Measurements from ENCODE around the gene DECR2.

Gene DECR2

DNA sequence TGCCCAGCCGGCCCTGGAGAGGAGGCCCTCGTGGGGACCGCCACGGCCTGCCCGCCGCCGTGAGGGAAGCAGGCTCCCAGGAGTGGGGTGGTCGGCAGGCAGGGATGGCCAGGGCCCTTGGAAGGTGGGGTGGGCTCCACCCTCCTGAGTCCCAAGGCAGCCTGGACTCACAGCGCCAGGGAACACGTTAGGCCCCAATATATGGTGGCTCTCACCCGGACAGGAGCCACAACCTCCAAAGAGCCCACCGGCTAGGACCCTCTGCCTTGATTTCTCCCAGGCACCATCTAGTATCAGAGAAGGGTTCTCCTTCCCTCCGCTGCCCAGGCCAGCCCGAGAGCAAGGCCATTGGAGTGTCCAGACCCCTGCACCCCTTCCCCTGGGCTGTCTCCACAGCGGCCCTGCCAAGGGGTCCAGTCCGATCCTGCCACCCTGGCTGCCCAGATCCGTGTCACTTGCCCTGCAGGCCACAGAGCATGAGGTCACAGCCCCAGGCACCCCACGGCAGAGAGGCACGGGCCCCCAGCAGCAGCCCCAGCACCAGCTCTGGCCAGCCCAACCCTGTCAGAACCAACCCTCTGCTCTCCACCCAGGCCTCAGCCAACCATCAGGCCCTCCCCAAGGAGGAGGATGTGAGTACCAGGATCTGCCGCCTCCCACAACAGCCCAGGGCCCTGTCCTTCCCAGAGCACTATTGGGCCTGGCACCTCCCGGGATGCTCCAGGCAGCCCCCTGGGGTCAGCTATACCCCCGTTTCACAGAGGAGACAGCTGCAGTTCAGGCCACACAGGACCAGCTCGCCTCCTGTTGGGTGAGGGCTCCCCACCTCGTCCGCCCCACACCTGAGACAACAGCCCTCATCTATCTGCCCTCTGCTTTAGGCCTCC lies 48.0 kb upstream of the DECR2 start (continued):
- TF ChIP-seq ZC3H10 (CRISPR knock-in tag; IDR thresholded peaks at IDR 0.05) (no peak), RARB (CRISPR knock-in tag; IDR thresholded peaks at IDR 0.05) (no peak), SNAI2 (CRISPR knock-in tag; IDR thresholded peaks at IDR 0.05) (no peak)

DNA sequence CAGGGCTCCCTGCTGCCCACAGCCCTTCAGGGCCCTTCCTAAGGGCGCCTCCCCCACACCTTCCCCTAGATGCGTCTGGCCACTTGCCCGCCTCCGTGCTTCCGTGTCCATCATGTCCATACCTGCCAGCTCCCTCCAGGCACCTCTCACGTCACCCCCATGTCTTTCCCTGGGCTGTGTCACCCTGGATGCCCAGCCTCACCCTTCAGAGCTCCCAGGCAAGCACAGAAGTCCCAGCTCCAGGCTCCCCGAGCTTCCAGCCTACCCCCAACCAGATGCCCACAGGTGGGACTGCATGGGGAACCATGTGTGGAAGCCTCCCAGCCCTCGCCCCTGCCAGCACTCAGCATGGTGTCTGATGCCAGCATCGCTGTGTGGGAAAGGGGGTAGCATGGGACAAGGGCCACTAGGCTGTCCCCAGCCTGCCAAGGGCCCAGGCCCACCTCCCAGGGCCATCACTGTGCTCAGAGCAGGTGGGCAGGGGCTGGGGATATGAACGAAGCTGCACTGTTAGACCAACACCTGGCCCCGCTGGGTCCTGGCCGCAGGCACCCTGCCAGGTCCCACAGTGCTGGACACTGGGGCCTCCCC lies 47.3 kb upstream of the DECR2 start:
- TF ChIP-seq OSR1 (CRISPR knock-in tag; IDR thresholded peaks at IDR 0.05) (no peak), ESRRG (CRISPR knock-in tag; IDR thresholded peaks at IDR 0.05) (no peak), BACH2 (CRISPR knock-in tag; IDR thresholded peaks at IDR 0.05; ENCODE audit: borderline replicate concordance) (no peak), GLIS3 (CRISPR knock-in tag; IDR thresholded peaks at IDR 0.05) (no peak), ARNTL (CRISPR knock-in tag; IDR thresholded peaks at IDR 0.05; ENCODE audit: borderline replicate concordance, low read depth) (no peak), ZNF8 (CRISPR knock-in tag; IDR thresholded peaks at IDR 0.05) (no peak), TOX (CRISPR knock-in tag; IDR thresholded peaks at IDR 0.05; ENCODE audit: borderline replicate concordance) (no peak), RARB (CRISPR knock-in tag; IDR thresholded peaks at IDR 0.05) (no peak), ZNF70 (CRISPR knock-in tag; IDR thresholded peaks at IDR 0.05) (no peak)
- TF ChIP-seq, protein P1, sequence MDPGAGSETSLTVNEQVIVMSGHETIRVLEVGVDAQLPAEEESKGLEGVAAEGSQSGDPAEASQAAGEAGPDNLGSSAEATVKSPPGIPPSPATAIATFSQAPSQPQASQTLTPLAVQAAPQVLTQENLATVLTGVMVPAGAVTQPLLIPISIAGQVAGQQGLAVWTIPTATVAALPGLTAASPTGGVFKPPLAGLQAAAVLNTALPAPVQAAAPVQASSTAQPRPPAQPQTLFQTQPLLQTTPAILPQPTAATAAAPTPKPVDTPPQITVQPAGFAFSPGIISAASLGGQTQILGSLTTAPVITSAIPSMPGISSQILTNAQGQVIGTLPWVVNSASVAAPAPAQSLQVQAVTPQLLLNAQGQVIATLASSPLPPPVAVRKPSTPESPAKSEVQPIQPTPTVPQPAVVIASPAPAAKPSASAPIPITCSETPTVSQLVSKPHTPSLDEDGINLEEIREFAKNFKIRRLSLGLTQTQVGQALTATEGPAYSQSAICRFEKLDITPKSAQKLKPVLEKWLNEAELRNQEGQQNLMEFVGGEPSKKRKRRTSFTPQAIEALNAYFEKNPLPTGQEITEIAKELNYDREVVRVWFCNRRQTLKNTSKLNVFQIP (CRISPR knock-in tag; IDR thresholded peaks at IDR 0.05; ENCODE audit: borderline replicate concordance, low read depth), result no peak
- no peak for ATAC-seq

DNA sequence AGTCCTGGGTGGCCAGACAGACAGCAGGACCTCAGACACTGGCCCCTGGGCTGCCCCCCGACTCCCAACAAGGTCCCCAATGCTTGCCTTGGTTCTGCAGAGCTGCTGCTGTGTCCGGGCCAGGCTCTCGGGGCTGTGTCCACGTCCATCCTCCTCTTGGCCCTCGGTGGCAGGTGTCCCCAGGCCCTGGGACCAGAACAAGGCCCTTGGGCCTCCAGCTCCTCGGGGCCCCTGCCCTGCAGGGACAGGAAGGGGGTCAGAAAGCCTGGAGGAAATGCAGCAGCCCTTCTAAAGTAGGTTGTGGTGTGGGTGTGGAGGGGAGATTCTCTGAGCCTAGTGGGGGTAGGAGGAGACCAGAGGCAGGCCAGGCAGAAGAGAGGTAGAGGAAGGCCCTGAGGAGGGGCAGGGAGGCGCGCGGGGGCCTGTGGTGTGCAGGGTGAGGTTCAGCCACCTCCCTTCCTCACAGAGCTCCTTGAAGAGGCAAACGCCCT lies 46.7 kb upstream of the DECR2 start:
- no peak for TF ChIP-seq ISL1 (CRISPR knock-in tag; IDR thresholded peaks at IDR 0.05)
- no peak for TF ChIP-seq ZNF8 (CRISPR knock-in tag; IDR thresholded peaks at IDR 0.05)
- TF ChIP-seq GLIS3 (CRISPR knock-in tag; IDR thresholded peaks at IDR 0.05), result no peak
- TF ChIP-seq, protein P1 (CRISPR knock-in tag; IDR thresholded peaks at IDR 0.05; ENCODE audit: borderline replicate concordance, low read depth), result no peak
- TF ChIP-seq OSR1 (CRISPR knock-in tag; IDR thresholded peaks at IDR 0.05), result no peak
- TF ChIP-seq ZNF565 (CRISPR knock-in tag; conservative IDR thresholded peaks at IDR 0.05; ENCODE audit: low read depth), result no peak
- no peak for TF ChIP-seq TCF4 (CRISPR knock-in tag; IDR thresholded peaks at IDR 0.05; ENCODE audit: borderline replicate concordance)
- no peak for TF ChIP-seq ZFP30 (CRISPR knock-in tag; IDR thresholded peaks at IDR 0.05)
- no peak for TF ChIP-seq ZNF70 (CRISPR knock-in tag; IDR thresholded peaks at IDR 0.05)
- no peak for TF ChIP-seq BACH2 (CRISPR knock-in tag; IDR thresholded peaks at IDR 0.05; ENCODE audit: borderline replicate concordance)
- no peak for TF ChIP-seq TOX (CRISPR knock-in tag; IDR thresholded peaks at IDR 0.05; ENCODE audit: borderline replicate concordance)
- TF ChIP-seq, protein P2, sequence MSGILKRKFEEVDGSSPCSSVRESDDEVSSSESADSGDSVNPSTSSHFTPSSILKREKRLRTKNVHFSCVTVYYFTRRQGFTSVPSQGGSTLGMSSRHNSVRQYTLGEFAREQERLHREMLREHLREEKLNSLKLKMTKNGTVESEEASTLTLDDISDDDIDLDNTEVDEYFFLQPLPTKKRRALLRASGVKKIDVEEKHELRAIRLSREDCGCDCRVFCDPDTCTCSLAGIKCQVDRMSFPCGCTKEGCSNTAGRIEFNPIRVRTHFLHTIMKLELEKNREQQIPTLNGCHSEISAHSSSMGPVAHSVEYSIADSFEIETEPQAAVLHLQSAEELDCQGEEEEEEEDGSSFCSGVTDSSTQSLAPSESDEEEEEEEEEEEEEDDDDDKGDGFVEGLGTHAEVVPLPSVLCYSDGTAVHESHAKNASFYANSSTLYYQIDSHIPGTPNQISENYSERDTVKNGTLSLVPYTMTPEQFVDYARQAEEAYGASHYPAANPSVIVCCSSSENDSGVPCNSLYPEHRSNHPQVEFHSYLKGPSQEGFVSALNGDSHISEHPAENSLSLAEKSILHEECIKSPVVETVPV (CRISPR knock-in tag; IDR thresholded peaks at IDR 0.05), result no peak
- TF ChIP-seq CSDC2 (CRISPR knock-in tag; IDR thresholded peaks at IDR 0.05), result no peak

DNA sequence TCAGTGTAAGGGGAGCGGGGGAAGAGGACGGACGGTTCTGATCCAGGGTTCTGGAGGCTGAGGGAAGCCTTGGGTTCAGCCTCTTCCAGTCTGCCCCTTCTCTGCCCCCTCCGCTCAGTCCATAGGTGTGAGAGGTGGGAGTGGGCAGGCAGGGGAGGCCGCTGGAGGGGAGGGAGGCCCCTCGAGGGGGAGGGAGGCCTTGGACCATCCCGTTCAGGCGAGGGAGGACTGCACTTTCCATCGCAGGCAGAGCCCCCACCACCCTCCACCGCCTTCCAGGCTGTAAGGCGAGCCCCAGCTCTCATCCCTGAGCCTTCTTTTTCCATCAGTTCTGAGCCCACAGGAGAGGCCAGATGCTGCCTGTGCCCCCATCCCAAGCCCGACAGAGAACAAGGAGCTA lies 44.9 kb upstream of the DECR2 start:
- TF ChIP-seq ISL1 (CRISPR knock-in tag; IDR thresholded peaks at IDR 0.05), result no peak
- TF ChIP-seq TOX (CRISPR knock-in tag; IDR thresholded peaks at IDR 0.05; ENCODE audit: borderline replicate concordance), result no peak
- no peak for TF ChIP-seq RARB (CRISPR knock-in tag; IDR thresholded peaks at IDR 0.05)
- no peak for TF ChIP-seq CSDC2 (CRISPR knock-in tag; IDR thresholded peaks at IDR 0.05)
- TF ChIP-seq, protein P3, sequence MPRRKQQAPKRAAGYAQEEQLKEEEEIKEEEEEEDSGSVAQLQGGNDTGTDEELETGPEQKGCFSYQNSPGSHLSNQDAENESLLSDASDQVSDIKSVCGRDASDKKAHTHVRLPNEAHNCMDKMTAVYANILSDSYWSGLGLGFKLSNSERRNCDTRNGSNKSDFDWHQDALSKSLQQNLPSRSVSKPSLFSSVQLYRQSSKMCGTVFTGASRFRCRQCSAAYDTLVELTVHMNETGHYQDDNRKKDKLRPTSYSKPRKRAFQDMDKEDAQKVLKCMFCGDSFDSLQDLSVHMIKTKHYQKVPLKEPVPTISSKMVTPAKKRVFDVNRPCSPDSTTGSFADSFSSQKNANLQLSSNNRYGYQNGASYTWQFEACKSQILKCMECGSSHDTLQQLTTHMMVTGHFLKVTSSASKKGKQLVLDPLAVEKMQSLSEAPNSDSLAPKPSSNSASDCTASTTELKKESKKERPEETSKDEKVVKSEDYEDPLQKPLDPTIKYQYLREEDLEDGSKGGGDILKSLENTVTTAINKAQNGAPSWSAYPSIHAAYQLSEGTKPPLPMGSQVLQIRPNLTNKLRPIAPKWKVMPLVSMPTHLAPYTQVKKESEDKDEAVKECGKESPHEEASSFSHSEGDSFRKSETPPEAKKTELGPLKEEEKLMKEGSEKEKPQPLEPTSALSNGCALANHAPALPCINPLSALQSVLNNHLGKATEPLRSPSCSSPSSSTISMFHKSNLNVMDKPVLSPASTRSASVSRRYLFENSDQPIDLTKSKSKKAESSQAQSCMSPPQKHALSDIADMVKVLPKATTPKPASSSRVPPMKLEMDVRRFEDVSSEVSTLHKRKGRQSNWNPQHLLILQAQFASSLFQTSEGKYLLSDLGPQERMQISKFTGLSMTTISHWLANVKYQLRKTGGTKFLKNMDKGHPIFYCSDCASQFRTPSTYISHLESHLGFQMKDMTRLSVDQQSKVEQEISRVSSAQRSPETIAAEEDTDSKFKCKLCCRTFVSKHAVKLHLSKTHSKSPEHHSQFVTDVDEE (CRISPR knock-in tag; IDR thresholded peaks at IDR 0.05), result no peak
- TF ChIP-seq BACH2 (CRISPR knock-in tag; IDR thresholded peaks at IDR 0.05; ENCODE audit: borderline replicate concordance), result no peak
- TF ChIP-seq, protein P4, sequence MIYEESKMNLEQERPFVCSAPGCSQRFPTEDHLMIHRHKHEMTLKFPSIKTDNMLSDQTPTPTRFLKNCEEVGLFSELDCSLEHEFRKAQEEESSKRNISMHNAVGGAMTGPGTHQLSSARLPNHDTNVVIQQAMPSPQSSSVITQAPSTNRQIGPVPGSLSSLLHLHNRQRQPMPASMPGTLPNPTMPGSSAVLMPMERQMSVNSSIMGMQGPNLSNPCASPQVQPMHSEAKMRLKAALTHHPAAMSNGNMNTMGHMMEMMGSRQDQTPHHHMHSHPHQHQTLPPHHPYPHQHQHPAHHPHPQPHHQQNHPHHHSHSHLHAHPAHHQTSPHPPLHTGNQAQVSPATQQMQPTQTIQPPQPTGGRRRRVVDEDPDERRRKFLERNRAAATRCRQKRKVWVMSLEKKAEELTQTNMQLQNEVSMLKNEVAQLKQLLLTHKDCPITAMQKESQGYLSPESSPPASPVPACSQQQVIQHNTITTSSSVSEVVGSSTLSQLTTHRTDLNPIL (CRISPR knock-in tag; IDR thresholded peaks at IDR 0.05; ENCODE audit: low read depth), result no peak
- no peak for TF ChIP-seq PPARA (CRISPR knock-in tag; IDR thresholded peaks at IDR 0.05; ENCODE audit: borderline replicate concordance)
- no peak for TF ChIP-seq ZFP30 (CRISPR knock-in tag; IDR thresholded peaks at IDR 0.05)
- no peak for TF ChIP-seq ZFP3 (CRISPR knock-in tag; IDR thresholded peaks at IDR 0.05)
- TF ChIP-seq, protein P2 (CRISPR knock-in tag; IDR thresholded peaks at IDR 0.05), result no peak
- no peak for TF ChIP-seq ESRRG (CRISPR knock-in tag; IDR thresholded peaks at IDR 0.05)
- no peak for TF ChIP-seq ZNF8 (CRISPR knock-in tag; IDR thresholded peaks at IDR 0.05)
- no peak for TF ChIP-seq ARNTL (CRISPR knock-in tag; IDR thresholded peaks at IDR 0.05; ENCODE audit: borderline replicate concordance, low read depth)
- ATAC-seq, result no peak

More for the DNA sequence above, 46.7 kb upstream of the DECR2 start:
- ATAC-seq, result no peak

Data from SK-N-SH treated with all-trans-retinoic acid at 6 μM for 48 hours (cell line).